ENCODE data around the gene LITAFD.
"Not testable (repeated sequence)": the region's sequence is repeated elsewhere in the genome, so short reads cannot be mapped to it uniquely, and the experiment has no call there.

LITAFD gene

GRCh38 chr16:8872071-8872470 is 10.1 kb upstream of the LITAFD start:
- in situ Hi-C loops (cut with MboI; ENCODE audit: low sequenced_read_pairs), result no loop called here

- in situ Hi-C loops (cut with MboI; ENCODE audit: low sequenced_read_pairs), result no loop called here
Observed at GRCh38 chr16:8872967-8873865, 8.9 kb upstream of the LITAFD start.

DNA sequence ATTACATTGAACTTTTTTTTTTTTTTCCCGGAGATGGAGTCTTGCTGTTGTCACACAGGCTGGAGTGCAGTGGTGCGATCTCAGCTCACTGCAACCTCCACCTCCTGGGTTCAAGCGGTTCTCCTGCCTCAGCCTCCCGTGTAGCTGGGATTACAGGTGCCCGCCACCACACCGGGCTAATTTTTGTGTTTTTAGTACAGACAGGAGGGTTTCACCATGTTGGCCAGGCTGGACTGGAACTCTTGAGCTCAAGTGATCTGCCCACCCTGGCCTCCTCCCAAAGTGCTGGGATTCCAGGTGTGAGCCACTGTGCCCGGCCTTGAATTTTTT is 8.3 kb upstream of the LITAFD start:
- in situ Hi-C loops (cut with MboI; ENCODE audit: low sequenced_read_pairs), result not testable (repeated sequence)

DNA sequence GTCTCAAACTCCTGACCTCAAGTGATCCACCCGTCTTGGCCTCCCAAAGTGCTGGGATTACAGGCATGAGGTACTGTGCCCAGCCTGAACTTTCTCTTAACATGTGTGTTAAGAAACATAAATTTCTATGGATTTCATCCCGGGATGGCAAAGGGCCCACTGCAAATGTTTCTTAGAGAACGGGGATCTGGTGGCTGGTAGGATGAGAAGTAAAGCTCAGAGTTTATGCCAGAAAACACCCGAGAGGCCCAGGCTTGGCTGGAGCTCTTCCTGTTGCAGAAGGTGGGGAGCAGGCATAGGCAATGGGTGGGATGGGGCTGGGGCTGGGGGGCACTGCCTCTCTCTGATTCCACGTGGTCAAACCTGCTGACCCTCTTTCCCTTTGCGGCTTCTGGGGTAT is 7.8 kb upstream of the LITAFD start:
- in situ Hi-C loops (cut with MboI; ENCODE audit: low sequenced_read_pairs), result no loop called here

GRCh38 chr16:8875317-8875716 is 6.8 kb upstream of the LITAFD start:
- in situ Hi-C loops (cut with MboI; ENCODE audit: low sequenced_read_pairs), result loop anchor here (25.0 kb wide), 1 partner anchor 313 kb away; no protein-coding TSS in a partner anchor

- in situ Hi-C loops (cut with MboI; ENCODE audit: low sequenced_read_pairs), result loop anchor here (25.0 kb wide), 1 partner anchor 316 kb away; no protein-coding TSS in a partner anchor
Observed at GRCh38 chr16:8877894-8878522, 4.1 kb upstream of the LITAFD start.

- in situ Hi-C loops (cut with MboI; ENCODE audit: low sequenced_read_pairs), result loop anchor here (25.0 kb wide), 1 partner anchor 316 kb away; no protein-coding TSS in a partner anchor
Observed at GRCh38 chr16:8878523-8878911, 3.6 kb upstream of the LITAFD start.

DNA sequence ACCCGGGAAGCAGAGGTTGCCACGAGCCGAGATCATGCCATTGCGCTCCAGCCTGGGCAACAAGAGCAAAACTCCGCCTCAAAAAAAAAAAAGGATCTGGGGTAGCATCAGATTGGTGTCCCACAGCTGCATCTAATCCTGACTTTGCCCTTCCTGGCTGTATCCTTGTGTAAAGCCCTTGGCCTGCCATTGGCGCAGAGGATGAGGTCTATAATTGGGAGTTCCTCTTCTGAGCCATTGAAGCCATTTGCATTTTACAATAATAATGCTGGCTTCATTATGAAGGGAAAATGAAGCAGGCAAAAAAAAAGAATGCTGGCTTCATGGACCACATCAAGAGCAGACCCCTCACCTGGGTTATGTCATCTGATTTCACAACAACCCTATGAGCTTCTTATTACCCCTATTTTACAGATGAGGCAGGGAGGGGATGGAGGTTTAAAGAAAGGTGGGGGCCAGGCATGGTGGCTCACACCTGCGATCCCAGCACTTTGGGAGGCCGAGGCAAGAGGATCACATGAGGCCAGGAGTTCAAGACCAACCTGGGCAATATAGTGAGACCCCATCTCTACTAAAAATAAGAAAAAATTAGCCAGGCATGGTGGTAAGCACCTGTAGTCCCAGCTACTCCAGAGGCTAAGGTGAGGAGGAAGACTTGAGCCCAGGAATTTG is 1.2 kb upstream of the LITAFD start:
- in situ Hi-C loops (cut with MboI; ENCODE audit: low sequenced_read_pairs), result loop anchor here (25.0 kb wide), 1 partner anchor 319 kb away; no protein-coding TSS in a partner anchor

- in situ Hi-C loops (cut with MboI; ENCODE audit: low sequenced_read_pairs), result loop anchor here (25.0 kb wide), 1 partner anchor 321 kb away; no protein-coding TSS in a partner anchor
Observed at GRCh38 chr16:8882725-8883377, 700 bp downstream of the LITAFD start.

- in situ Hi-C loops (cut with MboI; ENCODE audit: low sequenced_read_pairs), result loop anchor here (25.0 kb wide), 1 partner anchor 324 kb away; no protein-coding TSS in a partner anchor
Observed at GRCh38 chr16:8885674-8886592, 3.8 kb downstream of the LITAFD start.

GRCh38 chr16:8886593-8887430 is 4.7 kb downstream of the LITAFD start:
- in situ Hi-C loops (cut with MboI; ENCODE audit: low sequenced_read_pairs), result loop anchor here (25.0 kb wide), 1 partner anchor 325 kb away; no protein-coding TSS in a partner anchor

GRCh38 chr16:8887431-8887765 is 5.2 kb downstream of the LITAFD start:
- in situ Hi-C loops (cut with MboI; ENCODE audit: low sequenced_read_pairs), result loop anchor here (25.0 kb wide), 1 partner anchor 325 kb away; no protein-coding TSS in a partner anchor

- in situ Hi-C loops (cut with MboI; ENCODE audit: low sequenced_read_pairs), result loop anchor here (25.0 kb wide), 1 partner anchor 326 kb away; no protein-coding TSS in a partner anchor
Observed at GRCh38 chr16:8887952-8888560, 5.9 kb downstream of the LITAFD start.

GRCh38 chr16:8888951-8889892 is 7.1 kb downstream of the LITAFD start:
- in situ Hi-C loops (cut with MboI; ENCODE audit: low sequenced_read_pairs), result loop anchor here (25.0 kb wide), 1 partner anchor 327 kb away; no protein-coding TSS in a partner anchor

- in situ Hi-C loops (cut with MboI; ENCODE audit: low sequenced_read_pairs), result loop anchor here (25.0 kb wide), 1 partner anchor 328 kb away; no protein-coding TSS in a partner anchor
Observed at GRCh38 chr16:8889893-8890548, 7.9 kb downstream of the LITAFD start.

DNA sequence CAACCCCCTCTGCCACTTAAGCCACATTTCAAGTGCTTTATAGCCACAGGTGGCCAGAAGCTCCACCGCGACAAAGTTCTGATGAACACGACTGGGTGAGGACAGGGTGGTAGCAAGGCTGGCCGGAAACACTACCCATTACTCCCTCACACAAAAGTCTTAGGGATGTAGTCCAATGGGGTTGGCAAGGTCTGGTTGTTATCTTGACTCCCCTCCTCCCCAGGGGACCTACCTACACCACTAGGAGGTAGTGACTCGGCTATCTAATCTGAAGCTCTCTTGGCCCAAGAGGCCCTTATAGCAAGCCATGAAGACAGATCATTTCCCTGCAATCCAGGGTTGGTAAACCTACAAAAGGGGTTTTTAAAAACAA is 8.4 kb downstream of the LITAFD start:
- in situ Hi-C loops (cut with MboI; ENCODE audit: low sequenced_read_pairs), result loop anchor here (25.0 kb wide), 1 partner anchor 328 kb away; no protein-coding TSS in a partner anchor
